Body of pancreas (tissue), 4 donors: ENCODE measurements around the gene CEMIP2.

Experiments
- CTCF ChIP-seq, 7 experiments: fragments of 450-650 bp in 4 of 7; fragments of 200-600 bp in 3 of 7; sonication (generic) in 3 of 7; IDR thresholded peaks; one replicate each; pipeline ENCODE4 v1.5.1; 2016 to 2019; ENCODE audit warnings: antibody characterized with exemption in 7 of 7
- POLR2A ChIP-seq, 3 donors: fragments of 450-650 bp; IDR thresholded peaks; one replicate each; pipeline ENCODE4 v1.6.1; 2016; ENCODE audit warnings: antibody characterized with exemption in 3 of 3, mild to moderate bottlenecking in 2 of 3

GRCh38 chr9:71638627-71639026 is 129.7 kb downstream of the CEMIP2 start:
- TF ChIP-seq CTCF (IDR thresholded peaks at IDR 0.05) (no peak), POLR2A (IDR thresholded peaks at IDR 0.05) (peak in 1 of 3 donors; percentile 29)
